Measurements from ENCODE around the gene XPA.
"Not testable (repeated sequence)": the region's sequence is repeated elsewhere in the genome, so short reads cannot be mapped to it uniquely, and the experiment has no call there.

XPA gene

DNA sequence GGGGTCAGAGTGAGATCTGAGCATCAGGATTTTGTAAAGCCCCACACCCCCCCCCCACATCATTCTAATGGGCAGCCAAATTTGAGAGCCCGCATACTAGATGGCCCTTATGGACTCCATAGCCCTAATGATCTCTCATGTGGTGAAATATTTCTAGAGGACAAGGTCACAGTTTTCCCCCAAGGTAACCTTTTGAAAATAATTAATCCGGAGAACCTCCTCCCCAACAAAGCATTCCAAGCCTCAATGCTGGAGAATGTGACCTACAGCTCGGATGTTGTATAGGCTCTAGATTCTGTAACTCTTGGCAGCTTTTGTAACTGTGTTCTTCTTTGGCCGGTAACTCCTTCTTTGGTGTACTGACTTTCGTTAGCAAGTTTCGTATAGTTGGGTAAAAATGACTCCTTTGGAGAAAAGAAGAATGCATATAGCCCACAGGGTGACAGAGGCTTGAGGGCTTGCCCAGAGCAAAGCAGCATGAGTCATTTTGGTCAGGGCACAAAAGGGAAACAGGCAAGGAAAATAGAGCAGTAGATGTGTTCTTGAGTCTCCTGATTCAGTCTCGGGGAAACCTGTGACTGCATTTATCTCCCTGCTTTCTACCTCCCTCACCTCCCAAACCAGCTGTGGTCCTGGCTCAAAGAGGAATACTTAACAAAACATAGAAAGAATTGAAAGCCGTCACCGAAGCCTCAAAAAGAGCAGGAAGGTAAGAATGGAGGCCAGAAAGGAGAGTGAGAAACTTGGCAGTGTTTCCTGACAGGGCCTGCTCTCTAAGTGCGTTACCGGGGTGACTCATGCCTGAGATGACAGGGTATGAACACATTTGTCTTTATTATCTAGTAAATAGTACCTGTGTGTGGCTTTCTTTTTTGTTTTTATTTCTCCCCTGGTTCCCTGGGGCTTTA lies 6.6 kb upstream of the XPA start:
- DNase-seq = peak in 1 of 2 donors; percentile 22

DNA sequence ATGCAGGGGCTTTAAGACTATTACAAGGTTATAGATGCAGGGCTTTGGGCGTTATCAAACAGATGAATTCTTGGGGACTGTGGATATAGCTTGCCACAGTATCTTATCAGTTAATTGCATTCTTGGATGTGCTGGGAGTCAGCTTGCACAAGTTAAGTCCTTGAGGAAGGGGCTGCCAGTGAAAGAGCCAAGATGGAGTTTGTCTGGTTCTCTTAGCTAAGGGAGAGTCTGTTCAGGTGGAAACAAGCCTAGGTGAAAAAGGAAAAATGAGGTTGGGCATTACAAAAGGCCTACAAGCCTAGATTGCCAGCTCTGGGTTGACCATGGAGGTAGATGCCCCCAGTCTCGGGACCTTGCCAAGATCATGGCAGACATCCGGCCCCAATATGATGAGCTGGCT lies 2.7 kb upstream of the XPA start:
- not testable (repeated sequence) for DNase-seq

DNA sequence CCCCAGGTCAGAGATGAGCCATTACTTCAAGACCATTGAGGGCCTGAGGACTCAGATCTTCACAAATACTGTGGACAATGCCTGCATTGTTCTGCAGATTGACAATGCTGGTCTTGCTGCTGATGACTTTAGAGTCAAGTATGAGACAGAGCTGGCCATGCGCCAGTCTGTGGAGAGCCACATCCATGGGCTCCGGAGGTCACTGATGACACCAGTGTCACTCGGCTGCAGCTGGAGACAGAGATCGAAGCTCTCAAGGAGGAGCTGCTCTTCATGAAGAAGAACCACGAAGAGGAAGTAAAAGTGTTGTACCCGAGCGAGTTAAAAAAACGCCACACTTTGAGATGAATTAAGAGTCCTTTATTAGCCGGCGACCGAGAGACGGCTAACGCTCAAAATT lies 2.1 kb upstream of the XPA start:
- DNase-seq = not testable (repeated sequence)

DNA sequence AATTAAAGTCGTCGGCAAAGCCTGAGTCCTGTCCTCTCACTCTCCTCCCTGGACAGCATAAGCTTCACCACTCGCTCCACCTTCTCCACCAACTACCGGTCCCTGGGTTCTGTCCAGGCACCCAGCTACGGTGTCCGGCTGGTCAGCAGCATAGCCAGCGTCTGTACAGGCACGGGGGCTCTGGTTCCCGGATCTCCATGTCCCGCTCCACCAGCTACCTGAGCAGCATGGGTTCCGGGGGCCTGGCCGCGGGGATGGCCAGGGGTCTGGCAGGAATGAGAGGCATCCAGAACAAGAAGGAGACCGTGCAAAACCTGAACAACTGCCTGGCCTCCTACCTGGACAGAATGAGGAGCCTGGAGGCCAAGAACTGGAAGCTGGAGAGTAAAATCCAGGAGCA lies 1.7 kb upstream of the XPA start:
- no peak for DNase-seq

DNA sequence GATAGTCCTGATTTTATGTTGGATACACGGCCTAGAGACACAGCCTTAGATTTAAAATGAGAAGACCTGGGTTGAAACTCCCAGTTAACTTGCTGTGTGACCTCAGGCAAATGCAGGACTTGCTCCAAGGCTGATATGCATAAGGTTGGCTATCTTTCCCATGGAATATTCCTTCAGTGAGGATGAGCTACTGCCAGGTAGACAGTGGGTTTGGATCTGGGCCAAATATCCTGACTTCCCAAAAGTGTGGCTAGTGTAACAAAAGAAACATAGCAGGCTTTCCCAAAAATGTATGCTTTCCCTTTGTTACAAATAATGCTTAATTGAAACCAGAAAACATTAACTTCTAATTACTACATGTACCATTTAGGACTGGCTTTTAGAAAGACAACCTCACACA lies 697 bp upstream of the XPA start:
- no peak for DNase-seq

DNA sequence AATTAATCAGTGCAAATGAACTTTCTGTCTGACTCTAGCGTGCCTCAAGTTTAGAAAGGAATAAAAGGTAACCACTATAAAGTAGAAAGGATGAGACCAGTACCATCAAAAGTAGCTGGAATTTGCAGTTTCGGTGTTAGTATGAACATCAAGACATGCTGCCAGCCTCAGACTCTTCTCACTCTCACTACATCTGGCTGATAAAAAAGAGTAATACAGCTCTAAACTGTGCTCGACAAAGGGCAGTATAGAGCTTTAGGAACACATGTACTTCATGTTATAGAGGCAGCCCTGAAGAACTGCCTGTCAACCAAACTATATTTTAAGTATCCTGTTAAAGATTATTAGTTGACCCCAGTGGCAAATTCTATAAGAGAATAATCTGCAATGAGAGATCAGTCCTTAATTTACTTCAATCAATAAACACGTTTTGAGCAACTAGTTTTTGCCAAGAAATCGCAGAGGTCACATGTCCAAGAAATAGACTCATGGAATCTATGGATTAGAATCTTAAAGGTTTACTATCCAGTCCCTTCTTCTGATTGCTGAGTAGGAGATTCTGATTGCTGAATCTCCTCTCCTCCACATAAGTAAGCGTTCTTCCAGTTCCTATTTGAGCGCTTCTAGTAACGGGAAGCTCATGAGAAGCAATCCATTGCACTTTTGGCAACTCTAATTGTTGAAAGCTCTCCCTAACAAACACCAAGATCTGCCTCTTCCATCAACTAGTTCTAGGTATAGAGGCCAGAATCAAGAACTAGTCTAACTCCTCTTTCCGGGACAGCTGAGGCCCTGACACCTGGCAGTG lies 941 bp downstream of the XPA start:
- DNase-seq = no peak

DNA sequence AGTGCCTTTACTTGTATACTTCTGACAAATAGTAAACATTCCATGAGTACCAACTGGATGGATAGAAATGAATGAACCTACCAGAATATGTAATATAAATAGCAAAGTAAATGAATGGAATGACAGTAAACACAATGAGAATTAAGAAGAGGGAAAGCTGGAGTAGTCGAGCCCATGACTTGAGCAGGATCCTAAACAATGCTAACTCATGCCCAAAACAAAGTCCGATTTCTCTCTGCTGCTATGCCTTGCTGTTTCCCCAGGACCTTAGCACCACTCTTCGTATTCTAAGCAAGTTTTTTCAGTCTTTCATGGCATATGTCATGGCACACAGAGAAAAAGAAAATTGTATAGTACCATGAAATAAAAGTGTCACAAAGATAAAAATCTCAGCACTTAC lies 1.8 kb downstream of the XPA start:
- DNase-seq = no peak

DNA sequence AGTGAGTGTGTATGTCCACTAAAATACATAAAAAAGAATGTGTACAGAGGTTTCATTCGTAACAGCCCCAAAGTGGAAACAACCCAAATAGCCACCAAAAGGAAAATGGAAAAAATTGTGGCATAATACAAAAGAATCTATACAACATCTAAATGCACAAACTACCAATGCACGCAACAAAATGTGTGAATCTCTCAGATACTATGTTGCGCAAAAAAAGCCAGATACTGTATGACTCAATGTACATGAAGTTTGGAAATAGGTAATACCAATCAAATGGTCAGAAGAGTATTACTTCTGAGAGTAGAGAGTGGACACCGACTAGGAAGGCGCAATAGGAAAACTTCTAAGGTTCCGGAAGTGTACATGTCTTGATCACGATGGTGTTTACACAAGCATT lies 2.4 kb downstream of the XPA start:
- DNase-seq = no peak

DNA sequence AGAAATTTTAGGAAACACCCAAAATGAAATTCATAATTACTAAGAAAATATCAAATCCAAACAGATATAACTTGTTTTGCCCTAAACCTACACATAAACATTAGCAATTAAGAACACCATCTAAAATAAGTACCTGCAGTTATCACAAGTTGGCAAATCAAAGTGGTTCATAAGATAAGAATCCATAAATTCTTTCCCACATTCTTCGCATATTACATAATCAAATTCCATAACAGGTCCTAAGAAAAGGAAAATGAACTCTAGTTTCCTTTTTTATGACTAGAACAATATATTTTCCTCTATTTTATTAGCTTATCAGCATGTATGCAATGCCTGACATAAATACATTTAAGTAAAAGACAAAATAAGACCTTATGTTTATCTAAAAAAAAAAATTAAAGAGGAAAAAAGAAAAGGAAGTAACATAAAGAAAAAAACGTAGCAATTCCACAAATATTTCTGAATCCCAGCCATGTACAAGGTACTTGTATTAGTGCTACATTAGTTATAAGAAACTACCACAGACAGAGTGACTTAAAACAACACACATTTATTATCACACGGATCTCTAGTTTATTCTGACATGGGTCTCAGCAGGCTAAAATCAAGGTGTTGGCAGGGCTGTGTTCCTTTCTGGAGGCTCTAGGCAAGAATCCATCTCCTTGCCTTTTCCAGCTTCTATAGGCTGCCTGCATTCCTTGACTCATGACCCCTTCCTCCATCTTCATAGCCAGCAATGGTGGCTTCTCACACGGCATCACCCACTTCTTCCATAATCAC lies 7.5 kb downstream of the XPA start:
- no peak for DNase-seq

DNA sequence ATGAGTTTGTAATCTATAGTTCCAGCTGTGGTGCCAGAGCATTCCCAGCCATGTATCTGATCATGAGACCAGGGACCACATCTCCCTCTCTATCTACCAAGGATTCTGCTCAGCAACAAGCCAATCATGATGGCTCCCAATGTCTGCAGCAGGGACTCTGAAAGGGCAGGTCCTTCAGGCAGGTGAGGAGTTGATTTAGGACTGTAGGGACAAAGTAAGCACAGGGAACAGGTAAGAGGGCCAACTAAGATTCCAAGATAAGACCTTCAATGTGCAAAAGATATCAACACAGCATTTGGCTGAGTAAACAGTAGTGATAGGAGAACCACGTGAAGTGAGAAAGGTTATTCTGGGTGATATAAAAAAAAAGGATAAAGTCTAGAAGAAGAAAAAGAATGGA lies 8.5 kb downstream of the XPA start:
- DNase-seq = no peak

DNA sequence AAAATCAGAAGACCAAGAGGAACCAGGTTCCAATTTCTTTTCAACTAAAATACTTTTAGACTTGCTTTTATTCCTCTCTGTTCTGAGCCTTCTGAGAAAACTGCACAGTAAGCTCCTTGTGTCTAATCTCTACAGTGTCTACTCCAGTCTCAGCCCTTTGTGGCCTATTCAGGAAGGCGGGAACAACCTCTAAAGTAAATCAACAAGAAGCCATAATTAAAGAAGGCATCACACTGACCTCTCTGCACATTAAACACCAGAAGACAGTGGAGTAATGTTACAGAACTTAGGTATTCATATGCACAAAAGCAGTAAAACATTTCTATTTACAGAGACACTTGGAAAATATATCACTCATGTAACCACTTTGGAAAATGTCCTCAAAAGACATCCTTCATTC lies 14.9 kb downstream of the XPA start:
- DNase-seq = no peak

DNA sequence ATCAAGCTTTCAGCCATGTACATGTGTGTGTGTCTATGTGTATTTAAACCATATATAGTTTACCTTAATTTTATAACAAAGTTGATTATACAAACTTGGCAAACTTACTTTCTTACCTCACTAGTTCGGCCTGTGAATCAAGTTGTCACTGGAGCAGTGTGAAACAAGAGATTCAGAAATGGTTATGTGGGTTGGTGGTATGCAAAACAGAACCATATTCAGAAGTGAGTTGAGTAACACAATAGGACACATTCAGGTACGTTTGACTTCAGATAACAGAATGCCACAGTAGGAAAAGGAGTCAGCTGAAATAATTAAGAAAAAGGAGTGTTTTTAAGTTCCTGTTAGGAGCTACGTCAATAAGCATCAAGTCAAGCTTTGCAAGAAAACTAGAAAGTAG lies 21.5 kb downstream of the XPA start:
- DNase-seq = no peak

DNA sequence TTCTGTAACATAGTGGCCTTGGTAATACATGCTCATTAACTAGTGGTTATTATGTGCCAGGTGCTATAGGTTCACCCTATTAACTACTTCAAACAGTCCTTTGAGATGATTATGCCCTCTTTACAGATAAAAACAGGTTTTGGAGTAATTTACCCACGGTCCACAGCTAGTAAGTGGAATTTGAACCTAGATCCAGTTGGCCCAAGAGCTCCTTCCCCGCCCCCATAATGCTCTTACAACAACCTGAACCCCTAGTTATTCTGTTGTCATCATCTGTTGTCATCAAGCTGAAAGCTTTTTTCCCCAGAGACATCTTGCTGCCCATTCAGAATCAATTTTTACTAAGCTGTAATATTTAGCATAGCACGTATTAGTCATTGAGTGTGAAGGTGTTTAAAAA lies 23.2 kb downstream of the XPA start:
- DNase-seq = no peak

DNA sequence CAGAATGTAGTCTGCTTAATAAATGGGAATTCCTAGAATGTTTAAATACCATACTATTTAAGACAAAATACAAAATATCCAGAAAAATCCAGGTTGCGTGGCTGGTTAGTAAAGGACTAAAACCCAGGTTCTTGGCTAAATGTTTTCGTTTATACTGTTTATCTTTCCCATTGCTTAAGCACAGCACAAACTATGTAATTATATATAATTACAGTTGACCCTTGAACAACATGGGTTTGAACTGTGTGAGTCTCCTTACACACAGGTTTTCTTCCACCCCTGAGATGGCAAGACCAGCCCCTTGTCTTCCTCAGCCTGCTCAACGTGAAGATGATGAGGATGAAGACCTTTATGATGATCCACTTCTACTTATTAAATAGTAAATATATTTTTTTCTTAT lies 24.7 kb downstream of the XPA start:
- DNase-seq = no peak

DNA sequence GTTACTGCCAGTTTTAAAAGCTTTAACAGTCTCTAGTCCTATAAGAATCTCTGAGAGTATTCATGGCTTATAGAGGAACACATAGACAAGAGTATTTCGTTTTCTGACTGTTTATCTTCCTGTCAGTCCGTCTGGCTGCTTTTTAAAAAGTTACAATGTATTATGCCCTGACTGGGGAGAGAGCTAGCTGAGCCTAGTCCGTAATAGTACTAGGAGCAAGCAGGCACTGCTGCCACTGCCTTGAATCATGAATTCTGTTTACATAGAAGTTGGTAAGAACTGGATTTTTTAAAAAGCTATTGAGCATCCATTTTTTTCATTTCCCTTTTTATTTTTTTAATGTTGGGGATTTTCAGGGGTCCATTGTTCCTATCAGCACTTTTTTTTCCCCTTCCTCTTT lies 26.6 kb downstream of the XPA start:
- DNase-seq = no peak

DNA sequence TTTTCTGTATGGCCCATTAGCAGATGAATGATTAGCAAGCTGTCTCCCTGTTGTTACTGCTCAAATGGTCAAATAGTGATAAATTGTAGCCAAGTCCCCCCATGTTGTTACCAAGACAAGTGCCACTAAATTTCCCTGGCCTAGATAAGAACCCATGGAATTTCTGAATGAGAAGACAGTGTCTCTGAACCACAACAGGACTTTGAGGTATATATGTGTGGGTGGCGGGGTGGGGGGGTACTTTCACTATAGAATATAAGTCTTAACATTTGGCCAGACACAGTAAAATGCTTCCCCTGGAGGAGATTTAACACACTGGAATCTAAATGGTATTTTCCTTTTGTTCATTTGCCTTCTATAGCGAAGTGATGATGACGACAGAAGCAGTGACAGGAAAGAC lies 28.7 kb downstream of the XPA start:
- peak in 1 of 2 donors; percentile 30 for DNase-seq

DNA sequence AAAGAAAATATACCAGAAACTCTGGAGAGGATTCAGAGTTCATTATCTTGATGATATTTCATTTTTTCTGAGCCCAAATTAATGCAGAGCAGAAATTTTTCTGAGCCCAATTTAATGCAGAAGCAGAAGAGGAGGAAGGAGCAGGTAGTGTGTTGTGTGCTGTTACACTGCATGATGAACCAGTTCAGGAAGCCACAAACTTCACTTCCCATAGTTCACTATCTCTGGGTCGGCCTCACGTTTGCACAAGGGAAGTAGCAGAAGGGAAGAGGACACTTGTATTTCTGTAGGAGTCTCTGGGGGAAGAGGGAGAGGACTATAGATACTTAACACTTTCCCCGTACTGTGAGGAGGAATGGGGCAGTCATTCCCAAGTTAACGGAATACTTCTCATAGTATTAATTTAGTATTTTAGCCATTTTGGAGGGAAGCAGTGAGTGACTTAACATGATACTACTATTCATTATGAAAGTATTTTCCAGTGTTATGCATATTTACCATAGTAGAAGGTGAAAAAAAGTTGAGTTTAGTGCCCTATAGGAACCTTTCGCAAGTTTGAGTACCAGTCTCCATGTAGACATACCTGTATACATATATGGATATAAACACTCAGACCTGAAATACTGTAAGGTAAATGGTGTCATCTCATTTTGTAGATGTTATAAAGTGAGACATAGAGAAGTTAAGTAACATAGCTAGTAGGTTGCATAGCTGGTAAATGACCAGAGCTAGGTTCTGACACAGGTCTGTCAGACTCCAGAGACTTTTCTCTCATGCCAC lies 30.0 kb downstream of the XPA start:
- no peak for DNase-seq

DNA sequence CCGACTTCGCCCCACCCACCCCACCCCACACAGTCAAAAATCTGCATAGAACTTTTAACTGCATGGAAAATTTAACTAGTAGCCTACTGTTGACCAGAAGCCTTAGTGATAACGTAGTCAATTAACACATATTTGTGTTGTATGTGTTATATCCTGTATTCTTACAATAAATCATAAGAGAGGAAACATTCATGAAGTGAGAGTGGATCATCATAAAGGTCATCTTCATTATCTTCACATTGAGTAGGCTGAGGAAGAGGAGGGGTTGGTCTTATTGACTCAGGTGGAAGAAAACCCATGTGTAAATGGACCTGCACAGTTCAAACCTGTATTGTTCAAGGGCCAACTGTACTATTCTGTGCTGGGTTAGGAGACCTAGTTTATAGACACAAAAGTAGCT lies 31.4 kb downstream of the XPA start:
- DNase-seq = no peak

DNA sequence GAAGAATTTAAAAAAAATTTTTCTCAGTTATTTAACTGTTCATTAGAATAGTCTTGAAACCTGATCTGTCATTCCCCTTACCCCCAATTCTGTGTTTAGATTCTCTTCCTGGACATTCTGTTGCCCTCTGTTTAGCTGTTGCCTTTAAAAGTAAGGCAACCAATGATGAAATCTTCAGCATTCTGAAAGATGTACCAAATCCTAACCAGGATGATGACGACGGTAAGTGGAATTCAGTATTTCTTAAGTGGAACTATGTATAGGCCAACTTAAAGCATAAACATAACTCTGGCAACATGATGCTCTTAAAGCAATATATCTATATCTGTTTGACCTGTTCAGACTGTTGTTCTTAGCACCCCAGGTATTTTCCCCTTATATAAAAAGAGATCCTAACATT lies 36.3 kb downstream of the XPA start:
- no peak for DNase-seq

DNA sequence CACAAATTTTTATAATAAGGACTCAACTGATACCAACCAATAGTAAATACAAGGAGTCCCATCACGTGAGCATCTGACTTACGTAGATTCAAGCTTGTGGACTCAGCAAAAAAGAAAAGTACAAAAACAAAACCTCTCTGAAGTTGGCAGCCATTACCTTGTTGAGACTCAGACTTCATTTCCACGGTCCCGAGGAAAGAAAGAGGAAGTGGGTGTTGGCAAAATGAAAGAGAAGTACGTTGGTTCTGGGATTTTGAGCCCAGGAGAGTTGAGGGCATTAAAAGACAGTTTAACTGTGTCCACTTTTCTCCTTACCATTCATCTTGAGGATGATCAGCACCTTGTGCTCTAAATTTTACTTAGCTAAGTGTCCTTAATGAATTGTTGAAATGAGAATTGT lies 36.8 kb downstream of the XPA start:
- no peak for DNase-seq

DNA sequence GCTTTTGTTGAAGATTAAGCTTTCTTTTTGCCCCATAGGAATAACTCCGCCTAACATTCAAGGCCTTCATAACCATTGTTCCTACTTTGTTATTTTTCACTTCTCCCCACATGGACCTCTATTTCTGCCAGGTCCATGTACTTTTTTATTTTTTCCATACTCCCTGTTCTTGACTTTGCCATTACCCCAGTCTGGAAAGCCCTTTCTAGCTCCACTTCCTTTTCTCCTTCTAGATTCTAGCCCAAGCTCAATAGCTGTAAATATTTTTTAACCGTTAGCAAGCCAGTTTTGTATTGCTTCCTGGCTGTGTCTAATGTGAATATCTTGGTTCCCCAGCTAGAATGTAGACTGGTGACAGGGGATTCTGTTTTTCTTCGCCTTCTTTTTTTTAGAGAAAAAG lies 37.4 kb downstream of the XPA start:
- no peak for DNase-seq

DNA sequence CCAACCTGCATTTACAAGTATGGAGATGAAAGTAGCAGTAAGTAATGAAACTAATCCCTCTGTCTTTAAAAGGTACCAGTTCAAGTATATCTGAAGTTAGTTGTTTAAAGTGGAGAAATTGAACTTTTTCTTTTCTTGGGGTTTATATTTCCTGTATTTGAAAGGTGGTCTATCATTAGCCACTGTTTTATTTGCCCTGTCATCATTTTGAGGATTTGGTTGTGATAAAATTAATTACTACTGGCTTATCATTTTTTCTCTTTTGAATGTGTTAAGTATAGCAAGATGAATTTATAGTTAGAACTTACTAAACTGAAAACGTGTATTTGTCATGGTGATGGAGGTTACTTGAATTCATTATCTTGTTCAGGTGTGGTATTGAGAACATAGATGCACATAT lies 38.4 kb downstream of the XPA start:
- no peak for DNase-seq

DNA sequence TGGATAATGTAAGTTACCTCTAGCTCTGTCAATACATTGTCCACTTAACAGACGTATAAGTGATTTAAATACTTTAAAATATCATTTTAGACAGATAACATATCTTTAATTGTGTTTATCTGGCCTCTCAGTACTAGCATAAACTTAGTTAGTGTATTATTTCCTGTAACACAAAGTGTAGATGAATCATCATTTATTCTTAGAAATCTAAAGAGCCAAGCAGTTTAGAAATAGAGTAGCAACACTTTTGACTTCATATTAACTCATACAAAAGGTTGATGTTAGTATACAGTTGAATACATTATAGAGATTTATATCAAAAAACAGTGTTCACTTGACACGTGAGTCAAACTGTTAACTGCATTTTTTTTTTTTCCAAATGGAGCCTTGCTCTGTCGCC lies 45.5 kb downstream of the XPA start:
- no peak for DNase-seq

Measured in stimulated activated CD4-positive, alpha-beta T cell treated with anti-CD3 and anti-CD28 coated beads, Interleukin-2, amount 100 ng/mL, for 24 hours (primary cell).